ENCODE measurements around the gene ZNF865.
"Not testable (repeated sequence)": the region's sequence is repeated elsewhere in the genome, so short reads cannot be mapped to it uniquely, and the experiment has no call there.

Gene ZNF865

GRCh38 chr19:55581145-55581822 is 24.2 kb upstream of the ZNF865 start:
- H3K27me3 Mint-ChIP-seq = no peaks in the 10 kb centered on the region
- no peaks in the 10 kb centered on the region for H3K9me3 Mint-ChIP-seq

GRCh38 chr19:55581823-55582223 is 23.6 kb upstream of the ZNF865 start:
- peak overlapping the region; percentile 7 for H3K4me3 Mint-ChIP-seq

More at GRCh38 chr19:55581145-55581822, 24.2 kb upstream of the ZNF865 start:
- ATAC-seq (ENCODE audit: low read depth) = no peak
- Mint-ChIP-seq H3K4me3 (peak overlapping the region; percentile 85), H3K4me1 (peaks cover 27% of the 10 kb centered on the region), H3K27ac (peak overlapping the region; percentile 79), H3K36me3 (peaks cover 8% of the 10 kb centered on the region)
- DNase-seq (ENCODE audit: low spot score in 2 of 2) = no peak

GRCh38 chr19:55582284-55582683 is 23.2 kb upstream of the ZNF865 start:
- H3K36me3 Mint-ChIP-seq, H3K4me3 Mint-ChIP-seq: not testable (repeated sequence)

More at GRCh38 chr19:55581823-55582223, 23.6 kb upstream of the ZNF865 start:
- peaks cover 32% of the 10 kb centered on the region for H3K4me1 Mint-ChIP-seq
- no peak for ATAC-seq (ENCODE audit: low read depth)
- no peaks in the 10 kb centered on the region for H3K9me3 Mint-ChIP-seq
- no peak for DNase-seq (ENCODE audit: low spot score in 2 of 2)
- H3K27me3 Mint-ChIP-seq = no peaks in the 10 kb centered on the region
- peaks cover 6% of the 10 kb centered on the region for H3K36me3 Mint-ChIP-seq
- peak overlapping the region; percentile 79 for H3K27ac Mint-ChIP-seq

GRCh38 chr19:55583897-55584296 is 21.6 kb upstream of the ZNF865 start:
- H3K27me3 Mint-ChIP-seq; DNase-seq (ENCODE audit: low spot score in 2 of 2); ATAC-seq (ENCODE audit: low read depth); H3K9me3 Mint-ChIP-seq; H3K27ac Mint-ChIP-seq; H3K4me3 Mint-ChIP-seq; H3K36me3 Mint-ChIP-seq: not testable (repeated sequence)
- H3K4me1 Mint-ChIP-seq = peaks cover 33% of the 10 kb centered on the region

More at GRCh38 chr19:55582284-55582683, 23.2 kb upstream of the ZNF865 start:
- not testable (repeated sequence) for ATAC-seq (ENCODE audit: low read depth); DNase-seq (ENCODE audit: low spot score in 2 of 2); H3K9me3 Mint-ChIP-seq; H3K27ac Mint-ChIP-seq; H3K27me3 Mint-ChIP-seq
- H3K4me1 Mint-ChIP-seq = peaks cover 33% of the 10 kb centered on the region

- no peaks in the 10 kb centered on the region for H3K36me3 Mint-ChIP-seq
Measured at GRCh38 chr19:55584871-55585270, 20.6 kb upstream of the ZNF865 start.

GRCh38 chr19:55585658-55586339 is 19.6 kb upstream of the ZNF865 start:
- Mint-ChIP-seq H3K4me1 (peaks cover 23% of the 10 kb centered on the region), H3K4me3 (peak overlapping the region; percentile 81), H3K27me3 (no peaks in the 10 kb centered on the region), H3K9me3 (no peaks in the 10 kb centered on the region), H3K27ac (peak overlapping the region; percentile 5), H3K36me3 (no peaks in the 10 kb centered on the region)
- DNase-seq (ENCODE audit: low spot score in 2 of 2) (peak in 1 of 2 donors; percentile 14), ATAC-seq (ENCODE audit: low read depth) (no peak)

More at GRCh38 chr19:55584871-55585270, 20.6 kb upstream of the ZNF865 start:
- no peaks in the 10 kb centered on the region for H3K9me3 Mint-ChIP-seq
- ATAC-seq (ENCODE audit: low read depth) (no peak), DNase-seq (ENCODE audit: low spot score in 2 of 2) (no peak)
- H3K4me3 Mint-ChIP-seq = no peak overlapping the region
- H3K4me1 Mint-ChIP-seq = peaks cover 29% of the 10 kb centered on the region
- H3K27ac Mint-ChIP-seq = no peak overlapping the region
- no peaks in the 10 kb centered on the region for H3K27me3 Mint-ChIP-seq

GRCh38 chr19:55586976-55587668 is 18.3 kb upstream of the ZNF865 start:
- Mint-ChIP-seq H3K36me3 (peaks cover 5% of the 10 kb centered on the region), H3K4me1 (peaks cover 15% of the 10 kb centered on the region), H3K9me3 (no peaks in the 10 kb centered on the region), H3K4me3 (peak overlapping the region; percentile 81), H3K27ac (peak overlapping the region; percentile 56), H3K27me3 (no peaks in the 10 kb centered on the region)
- ATAC-seq (ENCODE audit: low read depth) (peak; percentile 99), DNase-seq (ENCODE audit: low spot score in 2 of 2) (peak; percentile 91 to 92)

GRCh38 chr19:55588738-55589137 is 16.7 kb upstream of the ZNF865 start:
- Mint-ChIP-seq H3K27me3 (no peaks in the 10 kb centered on the region), H3K27ac (no peak overlapping the region), H3K9me3 (no peaks in the 10 kb centered on the region), H3K4me3 (no peak overlapping the region), H3K4me1 (peaks cover 15% of the 10 kb centered on the region), H3K36me3 (peaks cover 8% of the 10 kb centered on the region)
- DNase-seq (ENCODE audit: low spot score in 2 of 2) = no peak
- no peak for ATAC-seq (ENCODE audit: low read depth)

GRCh38 chr19:55590109-55590508 is 15.3 kb upstream of the ZNF865 start:
- Mint-ChIP-seq H3K4me1 (peaks cover 15% of the 10 kb centered on the region), H3K36me3 (peaks cover 13% of the 10 kb centered on the region), H3K4me3 (no peak overlapping the region), H3K27ac (no peak overlapping the region), H3K9me3 (no peaks in the 10 kb centered on the region), H3K27me3 (no peaks in the 10 kb centered on the region)
- DNase-seq (ENCODE audit: low spot score in 2 of 2) = no peak
- no peak for ATAC-seq (ENCODE audit: low read depth)

GRCh38 chr19:55590617-55591016 is 14.8 kb upstream of the ZNF865 start:
- H3K27ac Mint-ChIP-seq = no peak overlapping the region
- H3K27me3 Mint-ChIP-seq = no peaks in the 10 kb centered on the region
- H3K4me1 Mint-ChIP-seq = peaks cover 11% of the 10 kb centered on the region
- H3K4me3 Mint-ChIP-seq = no peak overlapping the region
- H3K36me3 Mint-ChIP-seq = peaks cover 18% of the 10 kb centered on the region
- H3K9me3 Mint-ChIP-seq = peaks cover under 1% of the 10 kb centered on the region
- DNase-seq (ENCODE audit: low spot score in 2 of 2) (no peak), ATAC-seq (ENCODE audit: low read depth) (no peak)

- Mint-ChIP-seq H3K27me3 (no peaks in the 10 kb centered on the region), H3K9me3 (peaks cover 2% of the 10 kb centered on the region), H3K4me1 (peaks cover 6% of the 10 kb centered on the region), H3K4me3 (no peak overlapping the region), H3K27ac (no peak overlapping the region), H3K36me3 (peaks cover 27% of the 10 kb centered on the region)
- ATAC-seq (ENCODE audit: low read depth) (no peak), DNase-seq (ENCODE audit: low spot score in 2 of 2) (no peak)
Measured at GRCh38 chr19:55591555-55591954, 13.9 kb upstream of the ZNF865 start.

- ATAC-seq (ENCODE audit: low read depth) (no peak), DNase-seq (ENCODE audit: low spot score in 2 of 2) (no peak)
- no peak overlapping the region for H3K4me3 Mint-ChIP-seq
- H3K36me3 Mint-ChIP-seq = peaks cover 33% of the 10 kb centered on the region
- peaks cover 3% of the 10 kb centered on the region for H3K4me1 Mint-ChIP-seq
- H3K9me3 Mint-ChIP-seq = peaks cover 2% of the 10 kb centered on the region
- H3K27me3 Mint-ChIP-seq = no peaks in the 10 kb centered on the region
- no peak overlapping the region for H3K27ac Mint-ChIP-seq
Measured at GRCh38 chr19:55592391-55593090, 12.9 kb upstream of the ZNF865 start.

GRCh38 chr19:55593096-55593772 is 12.2 kb upstream of the ZNF865 start:
- Mint-ChIP-seq H3K27me3 (no peaks in the 10 kb centered on the region), H3K4me3 (no peak overlapping the region), H3K9me3 (peaks cover 5% of the 10 kb centered on the region), H3K27ac (no peak overlapping the region), H3K4me1 (peaks cover 6% of the 10 kb centered on the region), H3K36me3 (peaks cover 38% of the 10 kb centered on the region)
- no peak for DNase-seq (ENCODE audit: low spot score in 2 of 2)
- no peak for ATAC-seq (ENCODE audit: low read depth)

All from memory B cell (primary cell).